Panc1 (cell line): ENCODE data around the gene SRPK1. TPM values are rescaled to one million over a fixed set of nuclear protein-coding genes. Genes with fewer than 3 reads are reported as not detected.

Experiments used
- ATAC-seq: fragments of 200-7000 bp; cut with Tn5 transposase; 2 replicates; pipeline ENCODE4 v1.9.1; 2020; ENCODE audit warnings: mild to moderate bottlenecking, moderate library complexity
- BruUV-seq: library from RNA; stranded (reverse); fragments of 400-500 nt; replicated peaks from 2 replicates; lab custom pipeline; 2021; lab: Mats Ljungman, UMichigan
- CTCF ChIA-PET: fragments of 300-600 bp; sonication (Branson Sonifier 250); formaldehyde crosslinking; loops from one replicate; lab custom pipeline; 2022; ENCODE audit warnings: antibody characterized with exemption; lab: Charles Lee
- POLR2A ChIA-PET: fragments of 300-600 bp; sonication (Branson Sonifier 250); formaldehyde crosslinking; loops from one replicate; lab custom pipeline; 2022; ENCODE audit warnings: antibody characterized with exemption; lab: Charles Lee
- DNase-seq: peaks from one replicate; pipeline ENCODE4 v3.0.0-alpha.2; 2010; ENCODE audit warnings: low read depth, low spot score
- H3K27ac ChIP-seq: 2 replicates; pipeline ENCODE4 v1.5.1; 2011; ENCODE audit warnings: mild to moderate bottlenecking, low read length, inconsistent platforms
- H3K27me3 ChIP-seq: fragments of 200-500 bp; sonication (Bioruptor generic); 2 replicates; pipeline ENCODE4 v1.6.0; 2014; ENCODE audit warnings: low read length, inconsistent platforms; ENCODE audit not compliant: control insufficient read depth, insufficient read depth
- H3K36me3 ChIP-seq: fragments of 200-500 bp; sonication (Bioruptor generic); 2 replicates; pipeline ENCODE4 v1.5.1; 2014; ENCODE audit warnings: inconsistent platforms, mild to moderate bottlenecking, low read length, moderate library complexity; ENCODE audit not compliant: control insufficient read depth, insufficient read depth
- H3K4me1 ChIP-seq: 2 replicates; pipeline ENCODE4 v1.5.1; 2011; ENCODE audit warnings: inconsistent platforms, mild to moderate bottlenecking, low read length, moderate library complexity; ENCODE audit not compliant: control insufficient read depth, insufficient read depth
- H3K4me3 ChIP-seq, 2 experiments: 2 replicates each; pipeline ENCODE4 v1.5.1; 2011 to 2012; ENCODE audit warnings: low read depth in 2 of 2, low read length in 2 of 2, mild to moderate bottlenecking in 2 of 2, inconsistent platforms in 1 of 2, moderate library complexity in 1 of 2
- H3K9me3 ChIP-seq: fragments of 200-500 bp; sonication (Bioruptor generic); 2 replicates; pipeline ENCODE4 v1.5.1; 2014; ENCODE audit warnings: low read depth, mild to moderate bottlenecking, inconsistent platforms, low read length, moderate library complexity; ENCODE audit not compliant: control insufficient read depth, insufficient read depth
- CTCF ChIP-seq: fragments of 450-650 bp; IDR thresholded peaks from 2 replicates; pipeline ENCODE4 v1.5.1; 2017; ENCODE audit warnings: mild to moderate bottlenecking
- POLR2AphosphoS5 ChIP-seq: IDR thresholded peaks from 2 replicates; pipeline ENCODE4 v1.6.1; 2012; ENCODE audit warnings: mild to moderate bottlenecking, low read depth, low read length, moderate library complexity
- REST ChIP-seq, 2 experiments: IDR thresholded peaks; 2 replicates each; pipeline ENCODE4 v1.6.1; 2011 to 2012; ENCODE audit warnings: low read depth in 2 of 2, control low read depth in 1 of 2, low read length in 1 of 2, mild to moderate bottlenecking in 1 of 2, moderate library complexity in 1 of 2; ENCODE audit not compliant: insufficient read depth in 1 of 2
- SIN3A ChIP-seq: IDR thresholded peaks from 2 replicates; pipeline ENCODE4 v1.6.1; 2012; ENCODE audit warnings: low read depth, mild to moderate bottlenecking, low read length, moderate library complexity, borderline replicate concordance; ENCODE audit not compliant: insufficient read depth
- TCF7L2 ChIP-seq: IDR thresholded peaks from 2 replicates; pipeline ENCODE4 v1.6.1; 2011; ENCODE audit warnings: mild to moderate bottlenecking, low read depth, low read length, inconsistent platforms
- in situ Hi-C: cut with HindIII; loops from 2 replicates; pipeline ENCODE4 v1.10.0; 2016; ENCODE audit warnings: low sequenced_read_pairs, low pct_unique_long_range_greater_than_20kb
- intact Hi-C: fragments of 100-400 bp; cut with micrococcal nuclease; formaldehyde crosslinking; loops from one replicate; pipeline ENCODE4 v1.10.0; 2022; ENCODE audit not compliant: unreplicated experiment
- total RNA-seq: library from RNA; stranded (reverse); gene quantifications from one replicate; pipeline ENCODE4 v1.2.1, GENCODE V29; 2021; ENCODE audit not compliant: unreplicated experiment

Gene SRPK1
- total RNA-seq, 1 experiment from 2014 or later: 68.3 TPM

GRCh38 chr6:35897036-35897435 is 23.9 kb downstream of the SRPK1 start:
- H3K36me3 ChIP-seq: no peaks in the 10 kb centered on the region
- H3K27me3 ChIP-seq: no peaks in the 10 kb centered on the region
- intact Hi-C loops (no loop called here), in situ Hi-C loops (no loop called here)
- no peak overlapping the region for H3K4me3 ChIP-seq
- no TSS peak for BruUV-seq
- ChIA-PET CTCF (no interaction called here), POLR2A (no interaction called here)
- no peak overlapping the region for H3K27ac ChIP-seq
- H3K9me3 ChIP-seq: no peaks in the 10 kb centered on the region
- ATAC-seq (no peak), DNase-seq (no peak)
- no peak for TF ChIP-seq SIN3A
- H3K4me1 ChIP-seq: no peaks in the 10 kb centered on the region

- no peaks in the 10 kb centered on the region for H3K9me3 ChIP-seq
- POLR2A ChIA-PET: no interaction called here
- in situ Hi-C loops: no loop called here
- H3K4me1 ChIP-seq: no peaks in the 10 kb centered on the region
- ATAC-seq: no peak
- no peaks in the 10 kb centered on the region for H3K27me3 ChIP-seq
- TF ChIP-seq REST (IDR thresholded peaks at IDR 0.05; ENCODE audit: insufficient read depth in 1 of 2, low read depth in 2 of 2, low read length in 1 of 2): no peak
- TF ChIP-seq POLR2AphosphoS5: no peak
- no peak for TF ChIP-seq TCF7L2
- TF ChIP-seq CTCF: no peak
- no peak for TF ChIP-seq SIN3A
- H3K36me3 ChIP-seq: no peaks in the 10 kb centered on the region
- no peak overlapping the region for H3K4me3 ChIP-seq
- H3K27ac ChIP-seq: no peak overlapping the region
- DNase-seq: no peak
- intact Hi-C loops: no loop called here
- no TSS peak for BruUV-seq
- CTCF ChIA-PET: no interaction called here
These were observed 24.7 kb downstream of the SRPK1 start for GRCh38 chr6:35896228-35896627.

- Histone ChIP-seq H3K27me3 (no peaks in the 10 kb centered on the region), H3K4me1 (no peaks in the 10 kb centered on the region), H3K36me3 (no peaks in the 10 kb centered on the region), H3K4me3 (no peak overlapping the region), H3K27ac (no peak overlapping the region), H3K9me3 (no peaks in the 10 kb centered on the region)
- no peak; the same call in 1 of the 2 replicates for ATAC-seq
- no peak for DNase-seq
- BruUV-seq: no TSS peak
- in situ Hi-C loops: no loop called here
- ChIA-PET POLR2A (no interaction called here), CTCF (no interaction called here)
- TF ChIP-seq CTCF: no peak
- TF ChIP-seq TCF7L2: no peak
- TF ChIP-seq SIN3A: no peak
- TF ChIP-seq REST (IDR thresholded peaks at IDR 0.05; ENCODE audit: insufficient read depth in 1 of 2, low read depth in 2 of 2, low read length in 1 of 2): no peak
- TF ChIP-seq POLR2AphosphoS5: no peak
- intact Hi-C loops: no loop called here
These were observed 25.3 kb downstream of the SRPK1 start for GRCh38 chr6:35895560-35895959.
